IMR-90 (cell line): ENCODE data around the gene NTM. TPM values are rescaled to one million over a fixed set of nuclear protein-coding genes. Genes with fewer than 3 reads are reported as not detected.

Experiments
- ATAC-seq: fragments of 200-7000 bp; cut with Tn5 transposase; 2 replicates; pipeline ENCODE4 v1.9.1; 2020; ENCODE audit warnings: low read depth, mild to moderate bottlenecking, moderate library complexity
- BruUV-seq: library from RNA; stranded (reverse); fragments of 400-500 nt; replicated peaks from 2 replicates; lab custom pipeline; 2021; lab: Mats Ljungman, UMichigan
- CTCF ChIA-PET: fragments of 300-600 bp; formaldehyde crosslinking; extraction: SDS; loops from one replicate; lab custom pipeline; 2021; ENCODE audit warnings: antibody characterized with exemption; lab: Yijun Ruan, JAX
- POLR2A ChIA-PET: fragments of 300-600 bp; sonication (Branson Sonifier 250); formaldehyde crosslinking; loops from one replicate; lab custom pipeline; 2022; ENCODE audit warnings: antibody characterized with exemption; ENCODE audit not compliant: unreplicated experiment; lab: Charles Lee
- DNase-seq: peaks from one replicate; pipeline ENCODE4 v3.0.0; 2013
- H2AFZ ChIP-seq: replicated peaks from 2 replicates; pipeline ENCODE3; 2013; ENCODE audit warnings: low read length, mild to moderate bottlenecking; ENCODE audit not compliant: poor library complexity
- H2AK5ac ChIP-seq: 2 replicates; pipeline ENCODE4 v1.6.1; 2013; ENCODE audit warnings: low read depth, low read length, inconsistent platforms
- H2AK9ac ChIP-seq: replicated peaks from 2 replicates; pipeline ENCODE3; 2013; ENCODE audit warnings: mild to moderate bottlenecking, low read depth, low read length, moderate library complexity; ENCODE audit not compliant: poor library complexity
- H2BK120ac ChIP-seq: 2 replicates; pipeline ENCODE4 v1.6.1; 2013; ENCODE audit warnings: low read depth, low read length, inconsistent platforms
- H2BK15ac ChIP-seq: 3 replicates; pipeline ENCODE4 v1.6.1; 2013; ENCODE audit warnings: low read depth, low read length, inconsistent platforms
- H2BK20ac ChIP-seq: 2 replicates; pipeline ENCODE4 v1.6.1; 2013; ENCODE audit warnings: low read depth, mild to moderate bottlenecking, inconsistent platforms, low read length, moderate library complexity
- H2BK5ac ChIP-seq: 2 replicates; pipeline ENCODE4 v1.6.1; 2013; ENCODE audit warnings: mild to moderate bottlenecking, low read depth, low read length, inconsistent platforms; ENCODE audit not compliant: poor library complexity, severe bottlenecking
- H3K14ac ChIP-seq: replicated peaks from 2 replicates; pipeline ENCODE4 v1.6.1; 2013; ENCODE audit warnings: low read depth, low read length, inconsistent platforms
- H3K18ac ChIP-seq: 2 replicates; pipeline ENCODE4 v1.6.1; 2013; ENCODE audit warnings: low read depth, low read length, control low read depth
- H3K23ac ChIP-seq: 2 replicates; pipeline ENCODE4 v1.6.1; 2013; ENCODE audit warnings: low read depth, low read length, inconsistent platforms
- H3K27ac ChIP-seq: 2 replicates; pipeline ENCODE4 v1.5.1; 2013; ENCODE audit warnings: mild to moderate bottlenecking, control low read depth, low read length; ENCODE audit not compliant: insufficient read depth
- H3K27me3 ChIP-seq: 2 replicates; pipeline ENCODE4 v1.6.1; 2013; ENCODE audit warnings: low read length; ENCODE audit not compliant: control insufficient read depth, insufficient read depth
- H3K36me3 ChIP-seq: 2 replicates; pipeline ENCODE4 v1.6.1; 2013; ENCODE audit warnings: low read length, mixed read lengths; ENCODE audit not compliant: control insufficient read depth, insufficient read depth
- H3K4ac ChIP-seq: 2 replicates; pipeline ENCODE4 v1.6.1; 2013; ENCODE audit warnings: low read depth, low read length, inconsistent platforms
- H3K4me1 ChIP-seq: 2 replicates; pipeline ENCODE4 v1.6.1; 2013; ENCODE audit warnings: low read length, mixed read lengths; ENCODE audit not compliant: control insufficient read depth, insufficient read depth
- H3K4me2 ChIP-seq: 2 replicates; pipeline ENCODE4 v1.6.1; 2013; ENCODE audit warnings: low read depth, mild to moderate bottlenecking, control low read depth, low read length, moderate library complexity
- H3K4me3 ChIP-seq: 2 replicates; pipeline ENCODE4 v1.5.1; 2013; ENCODE audit warnings: low read depth, mild to moderate bottlenecking, control low read depth, low read length, moderate library complexity; ENCODE audit not compliant: insufficient read depth
- H3K56ac ChIP-seq: 2 replicates; pipeline ENCODE4 v1.6.1; 2013; ENCODE audit warnings: low read length, inconsistent platforms; ENCODE audit not compliant: insufficient read depth; ENCODE audit errors: extremely low read depth
- H3K79me1 ChIP-seq, 2 experiments: 2 replicates each; pipeline ENCODE4 v1.6.1; 2013; ENCODE audit warnings: low read length in 2 of 2, inconsistent platforms in 1 of 2, low read depth in 1 of 2
- H3K9ac ChIP-seq: 2 replicates; pipeline ENCODE4 v1.6.1; 2013; ENCODE audit warnings: low read depth, low read length, control low read depth
- H3K9me1 ChIP-seq: 2 replicates; pipeline ENCODE4 v1.6.1; 2013; ENCODE audit warnings: low read length, inconsistent platforms; ENCODE audit not compliant: insufficient read depth
- H3K9me3 ChIP-seq: 2 replicates; pipeline ENCODE4 v1.6.1; 2013; ENCODE audit warnings: low read length; ENCODE audit not compliant: control insufficient read depth, insufficient read depth
- H4K20me1 ChIP-seq: 2 replicates; pipeline ENCODE4 v1.6.1; 2013; ENCODE audit warnings: low read length, inconsistent platforms; ENCODE audit not compliant: insufficient read depth
- H4K5ac ChIP-seq: 2 replicates; pipeline ENCODE4 v1.6.1; 2013; ENCODE audit warnings: mild to moderate bottlenecking, low read depth, low read length, control low read depth
- H4K8ac ChIP-seq, 2 experiments: 2 replicates each; pipeline ENCODE4 v1.6.1; 2013; ENCODE audit warnings: low read depth in 2 of 2, low read length in 2 of 2, control low read depth in 1 of 2, inconsistent platforms in 1 of 2
- H4K91ac ChIP-seq: 2 replicates; pipeline ENCODE4 v1.6.1; 2013; ENCODE audit warnings: low read depth, low read length, inconsistent platforms; ENCODE audit not compliant: insufficient read depth
- BHLHE40 ChIP-seq: fragments of 150-350 bp; IDR thresholded peaks from 2 replicates; pipeline ENCODE4 v1.6.1; 2016; ENCODE audit warnings: mild to moderate bottlenecking, low read depth, low read length
- CEBPB ChIP-seq: IDR thresholded peaks from 2 replicates; pipeline ENCODE4 v1.6.1; 2012; ENCODE audit warnings: low read depth, low read length, improper control_type of control experiment
- CHD1 ChIP-seq: IDR thresholded peaks from 2 replicates; pipeline ENCODE4 v1.6.1; 2012; ENCODE audit warnings: low read depth, low read length, improper control_type of control experiment
- CTCF ChIP-seq: conservative IDR thresholded peaks from 2 replicates; pipeline ENCODE4 v1.5.1; 2012; ENCODE audit warnings: mild to moderate bottlenecking, low read depth, low read length, improper control_type of control experiment
- ELK1 ChIP-seq: fragments of 150-350 bp; IDR thresholded peaks from 2 replicates; pipeline ENCODE4 v1.6.1; 2016; ENCODE audit warnings: low read depth, mild to moderate bottlenecking, low read length, moderate library complexity, borderline replicate concordance
- FOS ChIP-seq: fragments of 150-350 bp; IDR thresholded peaks from 2 replicates; pipeline ENCODE4 v1.6.1; 2016; ENCODE audit warnings: low read depth, low read length
- MAFK ChIP-seq: IDR thresholded peaks from 2 replicates; pipeline ENCODE4 v1.6.1; 2012; ENCODE audit warnings: low read depth, low read length, improper control_type of control experiment
- MAZ ChIP-seq: IDR thresholded peaks from 2 replicates; pipeline ENCODE4 v1.6.1; 2012; ENCODE audit warnings: low read depth, mild to moderate bottlenecking, low read length, improper control_type of control experiment, moderate library complexity, borderline replicate concordance
- MXI1 ChIP-seq: IDR thresholded peaks from 2 replicates; pipeline ENCODE4 v1.6.1; 2012; ENCODE audit warnings: low read depth, mild to moderate bottlenecking, low read length, moderate library complexity, borderline replicate concordance
- NFE2L2 ChIP-seq: fragments of 150-350 bp; IDR thresholded peaks from 2 replicates; pipeline ENCODE4 v1.6.1; 2016; ENCODE audit warnings: low read depth, mild to moderate bottlenecking, low read length
- POLR2A ChIP-seq: IDR thresholded peaks from 2 replicates; pipeline ENCODE4 v1.6.1; 2012; ENCODE audit warnings: mild to moderate bottlenecking, low read depth, low read length
- RAD21 ChIP-seq: IDR thresholded peaks from 2 replicates; pipeline ENCODE4 v1.6.1; 2012; ENCODE audit warnings: low read length, improper control_type of control experiment
- RCOR1 ChIP-seq: IDR thresholded peaks from 2 replicates; pipeline ENCODE4 v1.6.1; 2012; ENCODE audit warnings: mild to moderate bottlenecking, low read length, improper control_type of control experiment; ENCODE audit not compliant: insufficient replicate concordance
- RFX5 ChIP-seq: IDR thresholded peaks from 2 replicates; pipeline ENCODE4 v1.8.0; 2012; ENCODE audit warnings: low read depth, mild to moderate bottlenecking, low read length, moderate library complexity
- SMC3 ChIP-seq: fragments of 150-350 bp; IDR thresholded peaks from 2 replicates; pipeline ENCODE4 v1.6.1; 2016; ENCODE audit warnings: low read depth, mild to moderate bottlenecking, antibody characterized with exemption, low read length, moderate library complexity
- USF2 ChIP-seq: fragments of 150-350 bp; IDR thresholded peaks from 2 replicates; pipeline ENCODE4 v1.6.1; 2017; ENCODE audit warnings: mild to moderate bottlenecking, antibody characterized with exemption, low read length, low read depth
- WGBS, 2 experiments: methylation state at CpG; one replicate each; pipeline versions ENCODE4 v1.1.5 to v1.1.7; 2013; ENCODE audit warnings: missing lambda C conversion rate in 2 of 2; ENCODE audit not compliant: insufficient read length in 1 of 2; ENCODE audit errors: extremely low coverage in 2 of 2; 5-methylcytosine and 5-hydroxymethylcytosine counted together
- dilution Hi-C: fragments of 300-500 bp; cut with HindIII; formaldehyde crosslinking; loops from one replicate; pipeline ENCODE4 v1.14.3; 2018; ENCODE audit warnings: low sequenced_read_pairs; ENCODE audit not compliant: unreplicated experiment
- in situ Hi-C: fragments of 300-500 bp; cut with MboI; formaldehyde crosslinking; loops from 3 replicates; pipeline ENCODE4 v1.14.3; 2019; ENCODE audit warnings: low sequenced_read_pairs, inconsistent platforms, mixed read lengths
- intact Hi-C: fragments of 100-400 bp; cut with micrococcal nuclease; formaldehyde crosslinking; loops from 2 replicates; pipeline ENCODE4 v1.10.0; 2022
- polyA plus RNA-seq, 3 experiments: library from polyadenylated mRNA; depleted of rRNA; stranded (reverse); fragments of >200 nt; gene quantifications; 2 replicates each; pipeline ENCODE4 v1.2.3, GENCODE V29; 2012; ENCODE audit warnings: low replicate concordance in 1 of 3
- total RNA-seq: library from RNA; depleted of rRNA; stranded (reverse); fragments of >200 nt; gene quantifications from 2 replicates; pipeline ENCODE4 v1.2.3, GENCODE V29; 2012

Gene NTM
- total and polyA plus RNA-seq, 2 of the 4 experiments (the other 2 are of a cell fraction) = 19.5 to 25.5 TPM

GRCh38 chr11:131885431-131885830 lies 515.0 kb downstream of the NTM start:
- H3K18ac ChIP-seq = no peak overlapping the region
- H3K27me3 ChIP-seq = no peaks in the 10 kb centered on the region
- no peak overlapping the region for H3K4ac ChIP-seq
- H3K4me3 ChIP-seq = no peak overlapping the region
- no peaks in the 10 kb centered on the region for H3K36me3 ChIP-seq
- H3K23ac ChIP-seq = no peak overlapping the region
- H2AFZ ChIP-seq = no peak overlapping the region
- H3K56ac ChIP-seq = no peak overlapping the region
- H2BK5ac ChIP-seq = no peak overlapping the region
- no peak for DNase-seq
- no peaks in the 10 kb centered on the region for H4K20me1 ChIP-seq
- intact Hi-C loops = no loop called here
- H2BK20ac ChIP-seq = no peak overlapping the region
- H3K9me1 ChIP-seq = peaks cover 21% of the 10 kb centered on the region
- no TSS peak for BruUV-seq
- H3K27ac ChIP-seq = no peak overlapping the region
- H4K5ac ChIP-seq = no peak overlapping the region
- H3K79me1 ChIP-seq = peaks cover 0 to 9% of the 10 kb centered on the region in 2 experiments; a peak in 1 of 4 replicates
- ChIA-PET POLR2A (no interaction called here), CTCF (interaction anchor here (1.5 kb wide), 1 partner anchor 18 kb away, joined by 4 read pairs; no protein-coding TSS in a partner anchor)
- TF ChIP-seq POLR2A (no peak), CTCF (no peak), CHD1 (no peak), MXI1 (no peak), RAD21 (no peak), BHLHE40 (no peak), MAZ (no peak), FOS (no peak), MAFK (no peak), USF2 (no peak), CEBPB (no peak), RFX5 (no peak), NFE2L2 (no peak), RCOR1 (no peak), SMC3 (no peak), ELK1 (no peak)
- no peak overlapping the region for H3K9ac ChIP-seq
- in situ Hi-C loops = loop anchor here (10.0 to 25.0 kb wide), 3 partner anchors 169 to 1473 kb away; partner anchors contain the start of gene SNX19
- dilution Hi-C loops = no loop called here
- ATAC-seq = no peak
- H4K8ac ChIP-seq = no peak overlapping the region
- no peak overlapping the region for H3K4me2 ChIP-seq
- H3K4me1 ChIP-seq = peaks cover 17% of the 10 kb centered on the region
- H2BK120ac ChIP-seq = no peak overlapping the region
- no peak overlapping the region for H4K91ac ChIP-seq
- 100% methylated on average over 1 of the region's 7 CpGs; no CpG with 5 or more reads in 1 of the 2 experiments for WGBS, 2 experiments
- no peaks in the 10 kb centered on the region for H3K9me3 ChIP-seq
- H2AK5ac ChIP-seq = no peak overlapping the region
- H2BK15ac ChIP-seq = no peak overlapping the region
- H2AK9ac ChIP-seq = no peak overlapping the region
- no peak overlapping the region for H3K14ac ChIP-seq
